ENCODE data around the gene TSEN54. TPM values are rescaled to one million over a fixed set of nuclear protein-coding genes. Genes with fewer than 3 reads are reported as not detected.
A peak's percentile ranks its signal among the peaks of the same experiment; 100 is the strongest.

TSEN54 gene
- total RNA-seq, 1 experiment from 2014 or later: 44.5 TPM

GRCh38 chr17:75513641-75514000 lies 2.7 kb upstream of the TSEN54 start:
- Mint-ChIP-seq H3K27me3 (ENCODE audit: low read depth) (no peaks in the 10 kb centered on the region; the same call in 1 of the 2 replicates), H3K36me3 (ENCODE audit: insufficient read depth in 1 of 3, low read depth in 3 of 3) (peaks cover 12 to 43% (median 33%) of the 10 kb centered on the region in 3 experiments; a peak in 6 of 7 replicates), H3K9me3 (no peaks in the 10 kb centered on the region), H3K4me3 (peak overlapping the region; percentile 73 to 86), H3K27ac (no peak overlapping the region), H3K4me1 (peaks cover 17 to 25% of the 10 kb centered on the region in 2 experiments)
- H2AK5ac ChIP-seq (ENCODE audit: insufficient read length, low read length): no peak overlapping the region
- H4K20me1 ChIP-seq (ENCODE audit: control insufficient read depth, insufficient read depth, insufficient read length): no peaks in the 10 kb centered on the region
- no peak overlapping the region for H4K5ac ChIP-seq (ENCODE audit: insufficient read length, low read depth, low read length)
- H3K23ac ChIP-seq (ENCODE audit: insufficient read length, low read depth, low read length): no peak overlapping the region
- no peak overlapping the region for H3K4me2 ChIP-seq (ENCODE audit: insufficient read depth, insufficient read length, low read length)
- no peak for DNase-seq
- no peaks in the 10 kb centered on the region for H3K9me3 ChIP-seq (ENCODE audit: control insufficient read depth, low read depth, low read length)
- no peak overlapping the region for H3K9ac ChIP-seq (ENCODE audit: extremely low read depth, insufficient read length, low read length)
- H3K23me2 ChIP-seq (ENCODE audit: insufficient read length, low read depth, low read length, poor library complexity, severe bottlenecking): peaks cover 8% of the 10 kb centered on the region
- no peak overlapping the region for H4K8ac ChIP-seq (replicated peaks; ENCODE audit: insufficient read length, low read depth, low read length)
- no peak overlapping the region for H3K27ac ChIP-seq (ENCODE audit: insufficient read length, low read depth, low read length)
- WGBS (ENCODE audit: extremely low coverage, insufficient read length, low lambda C conversion rate): no CpG with 5 or more reads among the region's 17 CpGs
- no peaks in the 10 kb centered on the region; the same call in 1 of the 2 replicates for H3K4me1 ChIP-seq (ENCODE audit: insufficient read depth, low read length)
- H2BK5ac ChIP-seq (ENCODE audit: insufficient read length, low read length): no peak overlapping the region
- H3K79me2 ChIP-seq (ENCODE audit: insufficient read depth, low read length): no peaks in the 10 kb centered on the region; the same call in 1 of the 2 replicates
- no peak overlapping the region for H2AFZ ChIP-seq (ENCODE audit: low read length)
- H3K56ac ChIP-seq (ENCODE audit: insufficient read length, low read depth, low read length): no peak overlapping the region
- H3K14ac ChIP-seq (ENCODE audit: insufficient read depth, low read length): no peak overlapping the region
- no peak overlapping the region for H2BK12ac ChIP-seq (ENCODE audit: insufficient read length, low read depth, low read length)
- no peak overlapping the region for H2BK120ac ChIP-seq (ENCODE audit: low read depth, low read length, poor library complexity, severe bottlenecking)
- no peak overlapping the region for H2BK20ac ChIP-seq (ENCODE audit: low read depth, low read length, poor library complexity, severe bottlenecking)
- no peaks in the 10 kb centered on the region for H3K27me3 ChIP-seq (ENCODE audit: insufficient read depth, low read length)
- no peaks in the 10 kb centered on the region for H3K79me1 ChIP-seq (ENCODE audit: insufficient read depth, low read depth, low read length, poor library complexity, severe bottlenecking)
- H3K4ac ChIP-seq (ENCODE audit: low read depth, low read length): no peak overlapping the region
- no peak overlapping the region for H3K18ac ChIP-seq (ENCODE audit: insufficient read length, low read depth, low read length)
- no peak overlapping the region for H4K91ac ChIP-seq (ENCODE audit: insufficient read length, low read depth, low read length)
- no peak overlapping the region for H2BK15ac ChIP-seq (ENCODE audit: low read depth, low read length)
- no peak for TF ChIP-seq CTCF (conservative IDR thresholded peaks at IDR 0.05)
- H3T11ph ChIP-seq (ENCODE audit: low read length): no peak overlapping the region

Data from H9 (cell line).